Body of pancreas (tissue), 4 donors: Measurements from ENCODE around the gene ADORA2B.

Experiments used
- CTCF ChIP-seq, 7 experiments: fragments of 450-650 bp in 4 of 7; fragments of 200-600 bp in 3 of 7; sonication (generic) in 3 of 7; IDR thresholded peaks; one replicate each; pipeline ENCODE4 v1.5.1; 2016 to 2019; ENCODE audit warnings: antibody characterized with exemption in 7 of 7
- POLR2A ChIP-seq, 3 donors: fragments of 450-650 bp; IDR thresholded peaks; one replicate each; pipeline ENCODE4 v1.6.1; 2016; ENCODE audit warnings: antibody characterized with exemption in 3 of 3, mild to moderate bottlenecking in 2 of 3

DNA sequence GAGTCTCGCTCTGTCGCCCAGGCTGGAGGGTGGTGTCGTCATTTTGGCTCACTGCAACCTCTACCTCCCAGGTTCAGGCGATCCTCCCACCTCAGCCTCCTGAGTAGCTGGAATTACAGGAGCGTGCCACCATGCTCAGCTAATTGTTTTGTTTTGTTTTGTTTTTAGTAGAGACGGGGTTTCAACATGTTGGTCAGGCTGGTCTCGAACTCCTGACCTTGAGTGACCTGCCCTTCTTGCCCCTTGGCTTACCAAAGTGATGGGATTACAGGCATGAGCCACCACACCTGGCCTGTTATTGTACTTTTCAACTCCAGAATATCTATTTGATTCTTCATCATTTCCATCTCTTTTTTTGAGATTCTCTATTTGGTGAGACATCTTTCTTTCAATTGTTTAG is 9.0 kb upstream of the ADORA2B start:
- TF ChIP-seq CTCF (IDR thresholded peaks at IDR 0.05), result no peak
- TF ChIP-seq POLR2A (IDR thresholded peaks at IDR 0.05), result no peak
